ENCODE data around the gene SRRM4.
"Not testable (repeated sequence)": the region's sequence is repeated elsewhere in the genome, so short reads cannot be mapped to it uniquely, and the experiment has no call there.

The SRRM4 gene

DNA sequence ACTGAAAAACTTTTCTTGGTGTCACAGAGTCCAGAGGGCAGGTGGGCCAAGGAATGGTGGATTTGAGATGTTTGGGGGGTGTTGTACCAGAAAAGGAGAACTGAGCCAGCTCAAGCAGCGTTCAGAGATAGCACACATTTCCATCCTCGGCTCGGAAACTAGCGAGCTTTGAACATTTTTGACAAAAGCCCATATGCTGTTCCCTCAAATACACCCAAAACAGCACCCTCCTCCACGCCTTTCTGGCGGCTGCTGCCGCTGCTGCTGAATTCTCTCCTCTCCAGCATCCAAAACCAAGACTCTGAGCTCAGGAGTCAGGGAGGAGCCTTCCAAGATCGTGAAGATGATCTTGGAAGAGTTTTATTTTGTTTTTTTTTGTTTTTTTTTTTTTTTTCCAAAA is 961 bp downstream of the SRRM4 start:
- in situ Hi-C loops (cut with HindIII; ENCODE audit: low pct_unique_long_range_greater_than_20kb, low sequenced_read_pairs): no loop called here
- no peak for TF ChIP-seq JUND (IDR thresholded peaks at IDR 0.05; ENCODE audit: low read depth)
- no peak for DNase-seq (ENCODE audit: low read depth in 1 of 2, low spot score in 1 of 2)

DNA sequence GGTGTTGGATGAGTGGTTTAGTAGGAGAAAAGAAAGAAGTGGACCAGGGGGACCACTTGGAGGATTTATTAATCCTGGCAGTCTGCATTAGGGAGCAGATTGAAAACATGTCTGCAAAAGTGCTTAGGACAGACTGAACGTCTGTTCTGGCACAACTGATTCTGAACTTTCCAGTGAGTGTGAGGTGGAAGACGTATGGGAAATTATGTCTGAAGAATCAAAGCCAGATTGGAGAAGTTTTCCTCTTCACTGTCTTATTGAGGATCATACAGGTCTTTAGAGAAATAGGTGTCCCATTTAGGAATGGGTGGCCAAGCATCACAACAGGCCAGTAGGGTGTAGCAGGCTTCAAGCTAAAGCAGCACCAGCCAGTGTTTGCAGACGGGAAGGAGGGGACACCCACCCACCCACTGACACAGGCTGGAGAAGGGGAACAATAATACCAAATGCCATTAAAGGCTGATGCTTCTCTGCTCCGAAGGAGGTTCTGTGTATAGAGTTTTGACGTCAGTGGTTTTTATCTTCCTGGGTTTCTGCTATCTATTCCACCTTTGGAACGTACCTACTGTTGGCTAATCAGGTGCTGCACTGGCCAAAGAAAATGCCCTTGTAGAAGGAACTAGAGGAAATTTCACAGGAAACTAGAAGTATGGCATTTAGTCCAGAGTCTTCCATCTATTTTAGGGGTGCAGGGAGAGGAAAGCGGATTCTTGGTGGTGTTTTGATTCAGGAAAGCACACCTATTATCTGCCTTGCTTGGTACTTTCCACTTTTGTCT is 1.8 kb downstream of the SRRM4 start:
- DNase-seq (ENCODE audit: low read depth in 1 of 2, low spot score in 1 of 2): no peak
- TF ChIP-seq JUND (IDR thresholded peaks at IDR 0.05; ENCODE audit: low read depth): no peak
- in situ Hi-C loops (cut with HindIII; ENCODE audit: low pct_unique_long_range_greater_than_20kb, low sequenced_read_pairs): no loop called here

DNA sequence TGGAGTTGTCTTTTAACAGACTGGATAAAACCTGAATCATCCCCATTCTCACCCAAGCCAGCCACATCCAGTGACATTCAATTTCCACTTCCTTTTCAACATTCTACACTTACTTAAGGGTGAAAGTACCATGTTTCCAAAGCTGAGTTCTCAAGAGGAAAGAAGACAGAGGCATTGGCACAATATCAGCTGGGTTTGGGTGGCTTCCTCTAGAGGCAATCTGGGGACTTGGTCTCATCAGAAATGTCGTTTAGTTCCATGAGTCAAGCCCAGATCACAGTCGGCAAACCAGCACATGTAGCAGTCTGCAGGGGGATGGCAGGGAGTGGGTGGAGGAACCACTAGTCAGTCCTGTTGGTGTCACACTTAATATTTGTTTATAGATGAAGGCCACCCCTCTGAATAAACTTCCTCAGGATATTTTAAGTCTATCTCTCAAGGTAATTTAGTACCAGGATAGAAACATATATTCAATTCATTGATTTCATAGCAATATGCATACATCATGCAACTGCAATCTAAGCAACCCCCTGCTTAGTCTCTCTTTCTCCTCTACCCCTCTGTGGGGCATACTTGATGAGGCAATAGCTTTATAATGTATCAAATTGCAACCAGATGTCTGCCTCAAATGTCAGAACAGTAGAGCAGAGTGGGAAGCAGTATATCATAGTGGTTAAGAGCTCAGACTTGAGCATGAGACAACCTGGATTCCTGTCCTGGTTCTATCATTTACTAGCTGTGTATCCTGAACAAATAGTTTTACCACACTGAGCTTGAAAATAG is 3.0 kb downstream of the SRRM4 start:
- DNase-seq (ENCODE audit: low read depth in 1 of 2, low spot score in 1 of 2): no peak
- no peak for TF ChIP-seq JUND (IDR thresholded peaks at IDR 0.05; ENCODE audit: low read depth)
- in situ Hi-C loops (cut with HindIII; ENCODE audit: low pct_unique_long_range_greater_than_20kb, low sequenced_read_pairs): no loop called here

DNA sequence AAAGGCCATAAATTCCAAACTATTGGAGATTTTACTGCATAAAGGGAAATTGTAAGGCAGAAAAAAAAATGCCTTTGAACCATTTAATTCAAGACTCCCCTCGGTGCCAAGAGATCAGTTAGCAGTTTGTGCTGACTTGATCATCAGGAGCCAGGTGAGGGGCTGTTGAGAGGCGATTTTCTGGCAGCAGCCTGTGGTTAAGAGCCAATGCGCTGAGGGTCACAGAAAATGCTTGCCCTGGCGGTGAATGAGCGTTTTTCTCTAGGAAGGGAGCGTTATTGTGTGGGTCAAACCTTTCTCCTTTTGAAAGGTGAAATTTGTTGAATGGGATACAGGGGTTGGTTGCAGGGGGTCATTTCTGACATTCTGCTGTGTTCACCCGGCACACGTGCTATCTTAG is 4.7 kb downstream of the SRRM4 start:
- no peak for DNase-seq (ENCODE audit: low read depth in 1 of 2, low spot score in 1 of 2)
- TF ChIP-seq JUND (IDR thresholded peaks at IDR 0.05; ENCODE audit: low read depth): no peak
- in situ Hi-C loops (cut with HindIII; ENCODE audit: low pct_unique_long_range_greater_than_20kb, low sequenced_read_pairs): no loop called here

- in situ Hi-C loops (cut with HindIII; ENCODE audit: low pct_unique_long_range_greater_than_20kb, low sequenced_read_pairs): no loop called here
- TF ChIP-seq JUND (IDR thresholded peaks at IDR 0.05; ENCODE audit: low read depth): no peak
- no peak for DNase-seq (ENCODE audit: low read depth in 1 of 2, low spot score in 1 of 2)
These were observed 17.8 kb downstream of the SRRM4 start for GRCh38 chr12:118999107-118999506.

GRCh38 chr12:119005085-119005484 is 23.7 kb downstream of the SRRM4 start:
- DNase-seq (ENCODE audit: low read depth in 1 of 2, low spot score in 1 of 2): no peak
- in situ Hi-C loops (cut with HindIII; ENCODE audit: low pct_unique_long_range_greater_than_20kb, low sequenced_read_pairs): no loop called here
- TF ChIP-seq JUND (IDR thresholded peaks at IDR 0.05; ENCODE audit: low read depth): no peak

DNA sequence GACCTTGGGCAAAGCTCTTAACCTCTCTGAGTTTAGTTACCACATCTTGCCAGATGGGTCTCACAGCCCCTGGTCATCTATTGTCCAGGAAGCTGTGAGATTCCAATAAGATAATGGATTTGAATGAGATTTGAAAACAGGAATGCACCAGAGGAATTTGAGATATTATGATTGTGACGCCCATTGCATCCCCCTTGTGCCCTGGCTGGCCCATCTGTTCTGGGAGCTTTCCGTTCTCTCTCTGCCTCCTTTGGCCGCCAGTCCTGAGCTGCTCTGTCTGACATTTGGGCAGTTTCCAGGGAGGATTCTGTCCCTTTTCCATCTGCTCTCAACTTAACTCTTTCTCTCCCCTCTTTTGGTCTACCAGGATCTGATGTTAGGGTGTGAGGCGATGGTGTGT is 24.6 kb downstream of the SRRM4 start:
- in situ Hi-C loops (cut with HindIII; ENCODE audit: low pct_unique_long_range_greater_than_20kb, low sequenced_read_pairs): no loop called here
- DNase-seq (ENCODE audit: low read depth in 1 of 2, low spot score in 1 of 2): no peak
- TF ChIP-seq JUND (IDR thresholded peaks at IDR 0.05; ENCODE audit: low read depth): no peak

DNA sequence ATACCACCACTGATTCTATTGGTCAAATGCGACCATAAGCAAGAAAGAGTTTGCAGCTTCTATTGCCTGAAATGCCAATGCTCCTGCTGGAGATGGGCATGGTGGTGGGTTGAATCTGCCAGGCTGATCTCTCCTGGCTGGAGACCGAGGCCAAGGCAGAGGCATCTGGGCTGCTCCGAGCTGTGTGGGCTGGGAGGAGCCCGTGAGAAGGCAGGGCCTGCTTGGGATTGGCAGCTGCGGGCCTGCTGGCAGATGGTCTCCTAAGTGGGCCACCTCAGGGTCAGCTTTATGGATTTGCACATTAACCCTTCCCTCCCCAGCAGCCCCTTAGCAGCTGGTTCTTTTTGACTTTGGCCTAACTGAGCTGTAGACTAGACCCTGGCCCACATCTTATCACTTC is 25.4 kb downstream of the SRRM4 start:
- no peak for TF ChIP-seq JUND (IDR thresholded peaks at IDR 0.05; ENCODE audit: low read depth)
- in situ Hi-C loops (cut with HindIII; ENCODE audit: low pct_unique_long_range_greater_than_20kb, low sequenced_read_pairs): no loop called here
- DNase-seq (ENCODE audit: low read depth in 1 of 2, low spot score in 1 of 2): no peak

DNA sequence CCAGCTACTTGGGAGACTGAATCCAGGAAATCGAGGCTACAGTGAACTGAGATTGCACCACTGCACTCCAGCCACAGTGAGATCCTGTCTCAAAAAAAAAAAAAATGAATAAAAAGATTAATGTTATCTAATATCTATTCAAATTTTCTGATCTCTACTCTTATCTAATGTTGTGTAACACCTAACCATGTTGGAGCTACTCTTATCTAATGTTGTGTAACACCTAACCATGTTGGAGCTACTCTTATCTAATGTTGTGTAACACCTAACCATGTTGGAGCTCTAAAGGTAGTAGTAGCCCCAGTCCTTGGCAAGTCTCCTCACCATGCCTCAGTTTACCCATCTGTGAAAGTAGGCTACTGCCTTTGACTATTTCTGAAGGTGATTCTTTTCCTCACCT is 26.9 kb downstream of the SRRM4 start:
- in situ Hi-C loops (cut with HindIII; ENCODE audit: low pct_unique_long_range_greater_than_20kb, low sequenced_read_pairs); DNase-seq (ENCODE audit: low read depth in 1 of 2, low spot score in 1 of 2): not testable (repeated sequence)

DNA sequence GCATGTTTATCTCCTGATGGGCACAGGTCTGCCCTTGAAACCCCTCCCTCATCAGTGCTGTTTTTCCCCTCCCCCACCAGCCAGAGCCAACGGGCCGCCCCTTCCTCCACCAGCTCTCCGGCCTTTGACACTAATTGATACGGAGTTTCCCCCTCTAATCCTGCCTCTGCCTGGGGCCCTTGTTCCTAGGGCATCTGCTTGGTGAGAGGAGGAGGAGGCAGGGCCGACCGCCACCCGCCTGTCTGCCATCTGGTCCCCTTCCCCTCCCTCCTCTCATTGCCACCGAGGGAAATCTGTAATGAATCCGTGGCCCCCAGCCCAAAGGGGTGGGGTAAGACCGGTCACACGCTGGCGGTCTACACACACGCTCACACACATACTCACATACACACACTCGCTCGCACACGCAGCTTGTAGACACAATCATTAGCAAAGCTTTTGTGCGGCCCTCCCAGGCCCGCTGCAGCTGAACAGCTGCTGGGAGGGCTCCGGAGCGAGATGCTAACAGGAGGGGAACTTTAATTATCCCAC is 27.4 kb downstream of the SRRM4 start:
- in situ Hi-C loops (cut with HindIII; ENCODE audit: low pct_unique_long_range_greater_than_20kb, low sequenced_read_pairs): no loop called here
- DNase-seq (ENCODE audit: low read depth in 1 of 2, low spot score in 1 of 2): no peak
- TF ChIP-seq JUND (IDR thresholded peaks at IDR 0.05; ENCODE audit: low read depth): no peak

DNA sequence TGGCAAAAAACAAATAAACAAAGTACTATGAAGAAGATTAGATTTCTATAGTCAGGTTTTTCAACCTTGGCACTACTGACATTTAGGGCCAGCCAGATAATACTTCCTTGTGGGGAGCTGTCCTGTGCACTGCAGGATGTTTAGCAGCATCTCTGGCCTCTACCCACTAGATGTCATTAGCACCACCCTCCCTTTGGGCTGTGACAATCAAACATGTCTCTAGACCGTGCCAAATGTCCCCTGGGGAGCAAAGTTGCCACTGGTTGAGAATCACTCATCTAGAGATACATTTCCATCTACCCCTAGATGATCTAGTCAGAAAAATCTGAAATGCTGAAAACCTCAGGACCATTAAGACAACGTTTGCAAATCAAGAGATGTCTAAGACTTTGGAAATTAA is 29.9 kb downstream of the SRRM4 start:
- no peak for DNase-seq (ENCODE audit: low read depth in 1 of 2, low spot score in 1 of 2)
- no peak for TF ChIP-seq JUND (IDR thresholded peaks at IDR 0.05; ENCODE audit: low read depth)
- in situ Hi-C loops (cut with HindIII; ENCODE audit: low pct_unique_long_range_greater_than_20kb, low sequenced_read_pairs): no loop called here

DNA sequence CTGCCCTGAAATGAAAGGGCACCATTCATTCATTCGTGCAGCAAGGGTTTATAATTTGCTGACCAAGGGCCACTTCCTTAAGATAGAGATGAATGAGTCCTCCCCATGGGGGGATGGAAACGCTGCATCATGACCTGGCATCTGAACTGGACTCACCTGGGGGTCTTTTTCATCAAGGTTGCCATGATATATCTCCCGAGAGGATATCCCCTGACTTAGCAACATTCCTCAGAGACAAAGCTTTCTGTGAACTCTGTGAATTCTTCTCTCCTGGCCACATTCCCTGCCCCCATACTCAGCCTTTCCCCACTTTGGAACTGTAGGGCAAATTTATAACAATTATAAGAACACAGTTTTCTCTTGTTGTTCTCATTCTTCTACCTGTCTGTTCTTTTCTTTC is 30.8 kb downstream of the SRRM4 start:
- DNase-seq (ENCODE audit: low read depth in 1 of 2, low spot score in 1 of 2): no peak
- in situ Hi-C loops (cut with HindIII; ENCODE audit: low pct_unique_long_range_greater_than_20kb, low sequenced_read_pairs): no loop called here
- no peak for TF ChIP-seq JUND (IDR thresholded peaks at IDR 0.05; ENCODE audit: low read depth)

DNA sequence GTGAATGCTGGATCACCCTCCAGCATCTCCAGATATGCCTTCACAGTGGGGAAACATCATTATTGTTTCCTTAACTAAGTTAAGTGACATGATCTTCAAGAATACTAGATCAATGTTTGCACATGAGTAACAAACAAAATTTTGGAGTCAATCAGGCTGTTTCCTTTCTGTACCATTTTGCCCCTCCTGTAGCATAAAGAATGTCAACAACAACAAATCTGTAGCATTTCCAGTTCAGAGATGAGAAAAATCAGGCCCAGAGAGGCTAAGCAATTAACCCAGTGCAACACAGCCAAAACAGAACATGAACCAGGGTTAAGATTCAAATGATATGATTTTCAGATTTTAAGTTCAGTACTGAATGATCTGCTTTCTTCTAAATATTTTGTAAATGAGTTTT is 31.7 kb downstream of the SRRM4 start:
- TF ChIP-seq JUND (IDR thresholded peaks at IDR 0.05; ENCODE audit: low read depth): no peak
- in situ Hi-C loops (cut with HindIII; ENCODE audit: low pct_unique_long_range_greater_than_20kb, low sequenced_read_pairs): no loop called here
- DNase-seq (ENCODE audit: low read depth in 1 of 2, low spot score in 1 of 2): no peak

All from T47D (cell line).